Epidermal melanocyte (primary cell): ENCODE results near the gene CDSN.

Experiments
- DNase-seq: peaks from one replicate; pipeline ENCODE4 v3.0.0; 2011; ENCODE audit warnings: low spot score; ENCODE audit not compliant: insufficient read length

The CDSN gene

GRCh38 chr6:31145386-31145785, 25.1 kb upstream of the CDSN start:
- no peak for DNase-seq

GRCh38 chr6:31144970-31145340, 24.7 kb upstream of the CDSN start:
- no peak for DNase-seq

- no peak for DNase-seq
These were observed 24.2 kb upstream of the CDSN start for GRCh38 chr6:31144296-31144969.

- no peak for DNase-seq
These were observed 22.9 kb upstream of the CDSN start for GRCh38 chr6:31143148-31143547.

- peak; percentile 89 for DNase-seq
These were observed 22.1 kb upstream of the CDSN start for GRCh38 chr6:31142361-31142761.

- no peak for DNase-seq
These were observed 20.4 kb upstream of the CDSN start for GRCh38 chr6:31140643-31141042.

DNA sequence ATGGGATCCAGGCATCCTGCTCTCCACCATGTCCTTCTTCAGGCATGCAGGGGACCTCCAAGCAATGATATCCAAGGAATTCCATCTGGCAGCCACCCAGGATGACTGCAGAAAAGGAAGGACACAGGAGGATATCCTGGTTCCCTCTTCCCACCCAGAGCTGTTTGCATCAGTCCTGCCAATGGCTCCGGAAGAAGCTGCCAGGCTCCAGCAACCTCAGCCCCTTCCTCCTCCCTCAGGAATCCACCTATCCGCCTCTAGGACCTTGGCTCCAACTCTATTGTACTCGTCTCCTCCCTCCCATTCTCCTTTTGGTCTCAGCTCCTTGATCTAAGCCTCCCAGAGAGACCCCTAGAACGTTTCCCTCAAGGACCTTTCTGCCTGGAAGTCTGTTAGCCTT, 19.4 kb upstream of the CDSN start:
- DNase-seq: no peak

GRCh38 chr6:31138982-31139381, 18.7 kb upstream of the CDSN start, which contains the start of gene PSORS1C2:
Gene PSORS1C2, minus strand, starts transcription at chr6:31139066. Its CDS starts 40 bp downstream, at chr6:31139026.
- no peak for DNase-seq

DNA sequence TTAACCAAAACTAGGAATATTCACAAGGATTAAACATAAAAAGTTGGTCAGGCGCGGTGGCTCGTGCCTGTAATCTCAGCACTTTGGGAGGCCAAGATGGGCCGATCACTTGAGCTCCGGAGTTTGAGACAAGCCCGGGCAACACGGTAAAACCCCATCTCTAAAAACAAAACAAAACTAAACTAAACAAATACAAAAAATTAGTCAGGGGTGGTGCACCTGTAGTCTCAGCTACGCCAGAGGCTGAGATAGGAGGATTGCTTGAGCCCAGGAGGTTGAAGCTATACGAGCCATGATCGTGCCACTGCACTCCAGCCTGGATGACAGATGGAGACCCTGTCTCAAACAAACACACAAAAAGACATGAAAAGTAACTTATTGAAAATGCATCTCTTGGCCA, 15.5 kb upstream of the CDSN start:
- DNase-seq: no peak

DNA sequence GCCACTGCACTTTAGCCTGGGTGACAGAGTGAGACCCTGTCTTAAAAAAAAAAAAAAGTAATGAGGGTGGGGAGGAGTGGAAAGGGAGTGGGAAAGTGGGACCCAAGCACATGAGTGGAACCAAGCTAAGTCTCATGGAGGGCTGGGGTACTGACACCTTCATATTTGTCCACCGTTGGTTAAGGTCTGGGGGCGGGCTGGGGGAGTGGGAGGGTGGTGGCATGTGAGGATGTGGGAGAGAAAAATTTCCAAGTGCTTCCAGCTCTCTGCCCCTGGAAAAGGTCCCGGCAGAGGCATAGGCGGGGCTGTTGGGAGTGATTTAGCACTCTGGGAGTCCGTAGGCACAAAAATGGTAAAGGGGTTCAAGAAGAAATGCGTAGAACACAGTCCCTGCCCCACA, 12.6 kb upstream of the CDSN start:
- DNase-seq: no peak

GRCh38 chr6:31131595-31131994, 11.3 kb upstream of the CDSN start:
- DNase-seq: no peak

- no peak for DNase-seq
These were observed 10.5 kb upstream of the CDSN start for GRCh38 chr6:31130751-31131150.

DNA sequence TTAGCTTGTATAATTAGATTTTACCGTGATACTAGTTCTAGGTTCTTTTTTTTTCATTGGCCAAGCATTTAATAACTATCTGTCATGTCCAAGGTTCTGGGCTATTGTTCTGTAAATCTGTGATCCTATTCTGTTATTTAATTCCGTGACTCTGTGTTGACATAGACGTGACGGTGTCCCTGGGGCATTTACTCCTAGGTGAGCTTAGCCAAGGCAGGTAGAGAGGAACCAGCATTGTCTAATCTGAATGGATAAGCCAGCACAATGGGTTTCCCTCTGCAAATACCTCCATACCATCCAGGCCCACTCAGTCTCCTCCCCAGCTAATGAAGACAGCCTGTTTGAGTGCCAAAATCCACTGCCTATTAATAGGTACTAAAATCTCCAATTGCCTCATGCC, 8.9 kb upstream of the CDSN start:
- DNase-seq: no peak

- DNase-seq: peak; percentile 31
These were observed 7.9 kb upstream of the CDSN start for GRCh38 chr6:31128093-31128676.

- DNase-seq: no peak
These were observed 6.3 kb upstream of the CDSN start for GRCh38 chr6:31126396-31127175.

- DNase-seq: no peak
These were observed 5.5 kb upstream of the CDSN start for GRCh38 chr6:31125586-31126363.

- no peak for DNase-seq
These were observed 4.9 kb upstream of the CDSN start for GRCh38 chr6:31125162-31125561.

DNA sequence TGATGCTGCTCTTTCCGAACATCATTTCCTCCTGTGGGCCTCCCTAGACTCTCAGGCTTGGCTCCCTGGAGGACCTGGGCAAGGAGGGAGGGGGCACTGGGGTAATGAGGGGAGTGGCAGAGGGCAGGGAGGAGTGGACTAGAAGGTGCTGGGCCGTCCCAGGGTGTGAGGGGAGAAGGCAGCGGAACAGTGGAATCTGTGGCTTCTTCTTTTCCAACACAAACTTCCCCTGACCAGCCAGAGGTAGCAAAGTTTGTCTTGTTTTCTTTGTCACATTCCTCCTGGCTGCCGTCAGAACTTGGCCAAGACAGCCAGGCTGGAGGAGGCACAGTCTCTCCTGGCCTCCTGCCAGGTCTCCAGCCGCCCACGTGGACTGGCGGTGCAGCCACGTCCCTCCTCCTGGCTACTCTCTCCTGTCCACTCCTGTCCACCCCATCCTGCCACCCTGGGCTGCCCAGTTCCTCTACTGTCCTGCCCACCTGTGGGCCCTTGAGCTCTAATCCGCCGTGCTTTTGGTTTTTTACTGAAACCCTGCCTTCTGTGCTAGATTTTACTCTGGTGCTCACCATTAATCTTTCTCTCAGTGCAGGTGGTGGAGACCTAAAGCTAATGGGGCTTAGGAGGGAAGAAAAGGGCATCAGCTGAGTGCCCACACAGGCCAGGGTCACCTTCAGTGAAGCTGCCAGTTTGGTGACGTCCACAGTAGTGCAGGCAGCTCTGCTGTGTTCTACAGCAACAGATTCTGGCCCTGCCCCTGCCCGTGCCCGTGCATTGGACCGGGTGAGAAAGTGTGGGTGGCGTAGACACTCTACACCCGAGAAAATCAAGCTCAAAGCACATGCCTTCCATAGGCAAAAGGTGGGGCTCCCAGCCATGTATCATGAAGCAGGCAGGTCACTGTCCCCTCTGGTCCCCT, 2.8 kb upstream of the CDSN start:
- DNase-seq: peak; percentile 19

GRCh38 chr6:31121131-31121790, 1.0 kb upstream of the CDSN start:
- no peak for DNase-seq

- DNase-seq: no peak
These were observed 2.1 kb downstream of the CDSN start for GRCh38 chr6:31118178-31118577.
